C4-2B (cell line): ENCODE measurements around the gene P2RX2.

ENCODE experiments used
- H3K27ac ChIP-seq: fragments of 450-650 bp; 2 replicates; pipeline ENCODE4 v1.5.1; 2017
- CTCF ChIP-seq: fragments of 450-650 bp; conservative IDR thresholded peaks from 2 replicates; pipeline ENCODE4 v1.5.1; 2017; ENCODE audit warnings: mild to moderate bottlenecking
- ZFX ChIP-seq: fragments of 450-650 bp; IDR thresholded peaks from 2 replicates; pipeline ENCODE4 v1.6.1; 2017

Gene P2RX2

GRCh38 chr12:132578826-132579225 is 39.8 kb upstream of the P2RX2 start:
- TF ChIP-seq ZFX (no peak), CTCF (no peak)
- H3K27ac ChIP-seq = no peak overlapping the region

GRCh38 chr12:132579744-132580143 is 38.8 kb upstream of the P2RX2 start:
- no peak overlapping the region for H3K27ac ChIP-seq

GRCh38 chr12:132580701-132581292 is 37.8 kb upstream of the P2RX2 start:
- TF ChIP-seq ZFX (no peak), CTCF (no peak)
- H3K27ac ChIP-seq = no peak overlapping the region

More at GRCh38 chr12:132579744-132580143, 38.8 kb upstream of the P2RX2 start:
- TF ChIP-seq CTCF (no peak), ZFX (no peak)

- no peak overlapping the region for H3K27ac ChIP-seq
- TF ChIP-seq ZFX = no peak
- no peak for TF ChIP-seq CTCF
These were observed 37.1 kb upstream of the P2RX2 start for GRCh38 chr12:132581348-132582057.

- TF ChIP-seq ZFX = no peak
- no peak for TF ChIP-seq CTCF
- H3K27ac ChIP-seq = no peak overlapping the region
These were observed 36.5 kb upstream of the P2RX2 start for GRCh38 chr12:132582058-132582420.

GRCh38 chr12:132582582-132583410 is 35.8 kb upstream of the P2RX2 start:
- no peak overlapping the region for H3K27ac ChIP-seq
- TF ChIP-seq CTCF (no peak), ZFX (no peak)

- TF ChIP-seq CTCF = no peak
- TF ChIP-seq ZFX = no peak
- H3K27ac ChIP-seq = no peak overlapping the region
These were observed 35.2 kb upstream of the P2RX2 start for GRCh38 chr12:132583411-132583710.
